ENCODE measurements around the gene SGMS1. TPM values are rescaled to one million over a fixed set of nuclear protein-coding genes. Genes with fewer than 3 reads are reported as not detected.

Gene SGMS1
- total and polyA plus RNA-seq, 8 donors: 47.0 to 58.1 (median 54.0) TPM

DNA sequence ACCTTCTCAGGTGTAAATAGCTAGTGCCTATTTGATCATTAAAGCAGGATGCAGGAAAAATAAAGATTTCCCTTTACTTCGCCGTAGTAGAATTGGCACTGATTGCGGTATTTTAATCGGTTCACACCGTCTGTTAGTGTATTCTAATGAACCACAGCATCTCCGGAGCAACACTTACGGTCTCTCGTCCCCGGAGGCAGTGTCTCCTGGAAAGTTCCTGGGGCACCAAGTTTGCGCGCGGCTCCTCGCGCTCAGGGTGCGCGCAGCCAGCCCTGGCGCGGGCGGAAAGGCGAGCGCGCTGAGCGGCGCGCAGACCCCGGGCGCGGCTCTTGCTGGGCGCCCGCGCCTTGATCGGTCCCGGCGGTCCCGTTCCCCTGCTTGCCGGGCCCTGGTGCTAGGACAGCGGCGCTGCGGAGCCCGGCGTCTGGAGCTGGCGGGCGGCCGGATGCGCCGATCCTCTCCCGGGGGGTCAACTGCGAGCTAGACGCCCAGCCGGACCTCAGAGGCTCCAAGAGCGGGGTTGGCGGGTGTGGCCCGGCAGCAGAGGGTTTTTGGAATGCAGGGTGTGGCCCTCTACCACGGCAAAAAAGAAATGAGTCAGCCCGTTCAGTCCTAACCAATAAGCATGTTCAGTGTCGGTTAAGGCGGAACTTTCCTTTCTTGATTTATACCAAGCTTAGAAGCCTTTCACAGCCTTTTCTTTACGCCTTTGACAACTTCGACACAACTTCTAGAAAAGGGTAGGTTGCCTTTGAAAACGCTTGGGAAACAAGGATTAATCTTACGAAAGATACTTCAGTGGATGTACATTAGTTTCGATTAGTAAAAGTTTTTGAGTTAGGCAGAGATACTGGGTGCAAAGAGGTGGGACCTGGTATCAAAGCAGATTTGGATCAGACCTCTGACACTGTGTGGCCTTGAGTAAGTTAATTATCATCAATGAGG lies 205.6 kb downstream of the SGMS1 start:
- H3K4me3 ChIP-seq: peak overlapping the region; percentile 54 to 61
- H3K4me1 ChIP-seq: peaks cover 23 to 74% of the 10 kb centered on the region in 2 donors
- peak overlapping the region; percentile 81 to 92 for H3K27ac ChIP-seq
- H3K9me3 ChIP-seq: no peaks in the 10 kb centered on the region
- H3K36me3 ChIP-seq: no peaks in the 10 kb centered on the region
- no peak for TF ChIP-seq CTCF (IDR thresholded peaks at IDR 0.05)
- intact Hi-C loops (cut with DNase I): loop anchor here in 1 of 2 donors (5.0 kb wide), 1 partner anchor 204 kb away; the partner anchor contains the start of gene SGMS1
- H3K27me3 ChIP-seq: peaks cover 0 to 7% of the 10 kb centered on the region in 2 donors
- DNase-seq (peak; percentile 55 to 88 (median 73)), ATAC-seq (peak; percentile 89)

GRCh38 chr10:50417486-50417885 lies 206.3 kb downstream of the SGMS1 start:
- Histone ChIP-seq H3K27ac (peak overlapping the region; percentile 81 to 92), H3K4me1 (peaks cover 23 to 76% of the 10 kb centered on the region in 2 donors), H3K9me3 (no peaks in the 10 kb centered on the region), H3K36me3 (no peaks in the 10 kb centered on the region), H3K27me3 (peaks cover 0 to 7% of the 10 kb centered on the region in 2 donors), H3K4me3 (peak overlapping the region; percentile 54 to 61)
- intact Hi-C loops (cut with DNase I): loop anchor here in 1 of 2 donors (5.0 kb wide), 1 partner anchor 205 kb away; the partner anchor contains the start of gene SGMS1
- ATAC-seq (peak; percentile 24), DNase-seq (no peak)
- no peak for TF ChIP-seq CTCF (IDR thresholded peaks at IDR 0.05)

DNA sequence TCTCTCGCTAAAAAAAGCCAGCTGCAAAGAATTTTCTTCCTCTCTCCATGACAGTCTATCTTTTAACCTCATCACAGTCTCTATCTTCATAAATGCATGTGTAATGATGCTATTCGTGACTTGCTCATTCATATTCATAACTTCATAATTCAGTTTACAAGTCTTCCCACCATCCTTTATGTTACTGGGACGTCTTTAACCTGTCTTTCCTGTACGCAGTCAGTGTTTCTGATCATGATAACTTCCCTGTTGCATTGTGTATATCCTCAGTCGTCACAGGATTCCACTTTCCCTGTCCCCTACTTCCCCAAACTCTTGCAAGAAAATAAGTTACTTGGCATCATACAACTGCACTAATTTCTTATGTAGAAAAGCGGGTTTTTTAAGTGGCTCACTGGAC lies 206.9 kb downstream of the SGMS1 start:
- ATAC-seq (no peak), DNase-seq (no peak)
- intact Hi-C loops (cut with DNase I): loop anchor here in 1 of 2 donors (5.0 kb wide), 1 partner anchor 205 kb away; the partner anchor contains the start of gene SGMS1
- TF ChIP-seq CTCF (IDR thresholded peaks at IDR 0.05): no peak
- peak overlapping the region; percentile 54 to 61 for H3K4me3 ChIP-seq
- no peak overlapping the region for H3K27ac ChIP-seq
- no peaks in the 10 kb centered on the region for H3K36me3 ChIP-seq
- H3K4me1 ChIP-seq: peaks cover 19 to 76% of the 10 kb centered on the region in 2 donors
- H3K9me3 ChIP-seq: no peaks in the 10 kb centered on the region
- H3K27me3 ChIP-seq: peaks cover 0 to 7% of the 10 kb centered on the region in 2 donors

DNA sequence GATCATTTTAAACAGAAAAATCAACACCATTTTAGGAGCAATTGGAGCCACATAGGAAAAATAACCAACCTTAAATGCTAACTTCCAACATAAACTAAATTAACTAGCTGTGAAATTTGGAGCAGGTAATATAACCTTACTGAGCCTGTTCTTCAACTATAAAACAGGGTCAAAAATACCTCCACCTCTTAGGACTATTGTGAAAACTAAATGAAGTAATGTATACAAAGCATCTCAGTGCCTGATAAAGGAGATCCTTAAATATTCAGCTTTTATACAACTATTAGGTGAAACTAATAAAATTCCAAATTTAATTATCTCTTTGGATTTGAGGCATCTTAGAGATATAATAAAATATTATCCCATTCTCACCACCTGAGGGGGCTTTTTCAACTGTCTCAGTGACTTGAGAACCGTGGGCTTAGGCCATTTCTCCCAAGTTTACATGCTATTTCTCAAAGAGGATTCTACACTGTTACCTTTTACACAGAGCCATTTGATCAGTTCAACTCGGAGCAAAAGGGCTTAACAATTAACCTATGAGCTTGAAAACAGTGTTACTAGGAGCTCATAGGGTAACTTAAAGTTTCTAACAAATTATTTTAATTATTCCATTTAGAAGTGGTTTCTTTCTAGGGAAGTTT lies 207.5 kb downstream of the SGMS1 start:
- no peaks in the 10 kb centered on the region for H3K36me3 ChIP-seq
- H3K27ac ChIP-seq: no peak overlapping the region
- peak overlapping the region in 1 of 2 donors; percentile 61 for H3K4me3 ChIP-seq
- DNase-seq (no peak), ATAC-seq (no peak)
- peaks cover 0 to 7% of the 10 kb centered on the region in 2 donors for H3K27me3 ChIP-seq
- H3K4me1 ChIP-seq: peaks cover 15 to 74% of the 10 kb centered on the region in 2 donors
- intact Hi-C loops (cut with DNase I): loop anchor here in 1 of 2 donors (5.0 kb wide), 1 partner anchor 206 kb away; the partner anchor contains the start of gene SGMS1
- no peak for TF ChIP-seq CTCF (IDR thresholded peaks at IDR 0.05)
- H3K9me3 ChIP-seq: no peaks in the 10 kb centered on the region
